Endothelial cell of umbilical vein (primary cell): ENCODE results near the gene CSK.
A peak's percentile ranks its signal among the peaks of the same experiment; 100 is the strongest.

Source experiments
- POLR2AphosphoS5 ChIP-seq: IDR thresholded peaks from 2 replicates; pipeline ENCODE4 v1.6.1; 2012; ENCODE audit warnings: low read depth, mild to moderate bottlenecking, control low read depth, low read length, moderate library complexity; ENCODE audit not compliant: insufficient read depth
- TF ChIP-seq, protein P1 (sequence below), 2 donors: IDR thresholded peaks; 1 replicate in 1 of 2; 2 replicates in 1 of 2; pipeline ENCODE4 v1.5.1; 2011; ENCODE audit warnings: low read length in 2 of 2, mild to moderate bottlenecking in 2 of 2, moderate library complexity in 2 of 2, control low read depth in 1 of 2, inconsistent platforms in 1 of 2, low read depth in 1 of 2; ENCODE audit not compliant: insufficient read depth in 1 of 2; ENCODE audit errors: extremely low read depth in 1 of 2

- no peak for TF ChIP-seq POLR2AphosphoS5
- TF ChIP-seq, protein P1, sequence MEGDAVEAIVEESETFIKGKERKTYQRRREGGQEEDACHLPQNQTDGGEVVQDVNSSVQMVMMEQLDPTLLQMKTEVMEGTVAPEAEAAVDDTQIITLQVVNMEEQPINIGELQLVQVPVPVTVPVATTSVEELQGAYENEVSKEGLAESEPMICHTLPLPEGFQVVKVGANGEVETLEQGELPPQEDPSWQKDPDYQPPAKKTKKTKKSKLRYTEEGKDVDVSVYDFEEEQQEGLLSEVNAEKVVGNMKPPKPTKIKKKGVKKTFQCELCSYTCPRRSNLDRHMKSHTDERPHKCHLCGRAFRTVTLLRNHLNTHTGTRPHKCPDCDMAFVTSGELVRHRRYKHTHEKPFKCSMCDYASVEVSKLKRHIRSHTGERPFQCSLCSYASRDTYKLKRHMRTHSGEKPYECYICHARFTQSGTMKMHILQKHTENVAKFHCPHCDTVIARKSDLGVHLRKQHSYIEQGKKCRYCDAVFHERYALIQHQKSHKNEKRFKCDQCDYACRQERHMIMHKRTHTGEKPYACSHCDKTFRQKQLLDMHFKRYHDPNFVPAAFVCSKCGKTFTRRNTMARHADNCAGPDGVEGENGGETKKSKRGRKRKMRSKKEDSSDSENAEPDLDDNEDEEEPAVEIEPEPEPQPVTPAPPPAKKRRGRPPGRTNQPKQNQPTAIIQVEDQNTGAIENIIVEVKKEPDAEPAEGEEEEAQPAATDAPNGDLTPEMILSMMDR (IDR thresholded peaks at IDR 0.05; ENCODE audit: extremely low read depth in 1 of 2, insufficient read depth in 1 of 2, low read depth in 1 of 2, low read length in 2 of 2): peak in 1 of 2 donors; percentile 60
Observed at GRCh38 chr15:74817370-74817737, 35.5 kb downstream of the CSK start.
